AG08396 (cell line): Measurements from ENCODE around the gene HSPB7.
"Not testable (repeated sequence)": the region's sequence is repeated elsewhere in the genome, so short reads cannot be mapped to it uniquely, and the experiment has no call there.

Experiments used
- DNase-seq: peaks from one replicate; pipeline ENCODE4 v3.0.0; 2012; ENCODE audit warnings: low spot score, mixed read lengths

Gene HSPB7

GRCh38 chr1:16006552-16007485, 11.0 kb downstream of the HSPB7 start:
- DNase-seq: no peak

DNA sequence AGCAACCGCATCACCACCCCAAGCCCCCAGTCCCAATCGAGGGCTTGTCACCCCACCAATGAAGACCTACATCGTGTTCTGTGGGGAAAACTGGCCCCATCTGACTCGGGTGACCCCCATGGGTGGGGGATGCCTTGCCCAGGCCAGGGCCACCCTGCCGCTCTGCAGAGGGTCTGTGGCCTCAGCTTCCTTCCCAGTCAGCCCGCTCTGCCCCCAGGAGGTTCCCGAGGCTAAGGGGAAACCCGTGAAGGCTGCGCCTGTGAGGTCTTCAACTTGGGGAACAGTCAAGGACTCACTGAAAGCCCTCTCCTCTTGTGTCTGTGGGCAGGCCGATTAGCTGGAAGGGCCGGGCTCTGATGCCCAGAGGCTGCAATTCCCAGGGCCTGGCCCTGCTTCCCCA, 11.8 kb downstream of the HSPB7 start:
- DNase-seq: no peak

DNA sequence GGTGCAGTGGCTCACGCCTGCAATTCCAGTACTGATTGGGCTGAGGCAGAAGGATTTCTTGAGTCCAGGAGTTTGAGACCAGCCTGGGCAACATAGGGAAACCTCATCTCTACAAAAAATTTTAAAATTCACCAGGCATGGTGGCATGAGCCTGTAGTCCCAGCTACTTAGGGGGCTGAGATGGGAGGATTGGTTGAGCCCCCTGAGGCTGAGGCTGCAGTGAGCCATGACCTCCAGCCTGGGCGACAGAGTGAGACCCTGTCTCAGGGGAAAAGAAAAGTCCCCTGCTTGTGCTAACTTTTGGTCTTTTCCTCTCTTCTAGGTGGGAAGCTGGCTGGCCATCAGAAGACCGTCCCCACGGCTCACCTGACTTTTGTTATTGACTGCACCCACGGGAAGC, 12.2 kb downstream of the HSPB7 start:
- DNase-seq: no peak

DNA sequence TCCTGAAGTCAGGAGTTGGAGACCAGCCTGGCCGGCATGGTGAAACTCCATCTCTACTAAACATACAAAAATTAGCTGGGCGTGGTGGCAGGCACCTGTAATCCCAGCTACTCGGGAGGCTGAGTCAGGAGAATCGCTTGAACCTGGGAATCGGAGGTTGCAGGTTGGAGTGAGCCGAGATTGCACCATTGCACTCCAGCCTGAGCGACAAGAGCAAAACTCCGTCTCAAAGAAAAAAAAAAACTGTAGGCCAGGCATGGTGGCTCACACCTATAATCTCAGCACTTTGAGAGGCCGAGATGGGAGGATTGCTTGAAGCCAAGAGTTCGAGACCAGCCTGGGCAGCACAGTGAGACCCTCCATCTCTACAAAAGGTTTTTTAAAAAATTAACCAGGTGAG, 16.6 kb downstream of the HSPB7 start:
- not testable (repeated sequence) for DNase-seq

- no peak for DNase-seq
Measured at GRCh38 chr1:15998929-15999328, 18.9 kb downstream of the HSPB7 start.

DNA sequence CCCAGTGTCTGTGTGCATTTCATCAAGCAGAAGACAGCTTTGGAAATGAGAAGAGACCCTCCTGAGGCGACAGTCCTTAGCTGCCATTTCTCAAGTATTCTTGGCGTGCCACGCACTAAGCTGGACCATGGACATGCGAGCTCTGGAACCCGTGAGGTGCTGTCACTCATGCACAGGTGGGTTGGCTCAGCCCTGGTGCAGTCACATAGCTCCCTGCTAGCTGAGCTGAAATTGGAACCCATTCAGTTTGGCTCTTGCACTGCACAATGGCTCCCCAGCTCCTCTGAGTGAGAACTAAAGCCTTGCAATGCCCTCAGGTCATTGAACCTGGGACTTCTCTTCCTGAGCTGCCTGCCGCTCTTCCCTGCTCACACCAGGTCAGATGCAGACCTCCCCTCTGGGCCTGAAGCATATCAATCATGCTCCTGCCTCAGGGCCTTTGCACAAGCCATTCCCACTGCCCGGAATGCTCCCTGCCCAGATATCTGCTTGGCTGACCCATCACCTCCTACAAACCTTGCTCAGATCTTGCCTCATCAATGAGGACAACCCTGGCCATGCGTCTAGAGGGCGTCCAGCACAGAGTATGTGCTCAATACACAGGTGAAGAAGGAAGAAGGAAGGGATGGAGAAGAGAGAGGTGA, 20.1 kb downstream of the HSPB7 start:
- no peak for DNase-seq

GRCh38 chr1:15997076-15997585, 20.7 kb downstream of the HSPB7 start:
- no peak for DNase-seq

DNA sequence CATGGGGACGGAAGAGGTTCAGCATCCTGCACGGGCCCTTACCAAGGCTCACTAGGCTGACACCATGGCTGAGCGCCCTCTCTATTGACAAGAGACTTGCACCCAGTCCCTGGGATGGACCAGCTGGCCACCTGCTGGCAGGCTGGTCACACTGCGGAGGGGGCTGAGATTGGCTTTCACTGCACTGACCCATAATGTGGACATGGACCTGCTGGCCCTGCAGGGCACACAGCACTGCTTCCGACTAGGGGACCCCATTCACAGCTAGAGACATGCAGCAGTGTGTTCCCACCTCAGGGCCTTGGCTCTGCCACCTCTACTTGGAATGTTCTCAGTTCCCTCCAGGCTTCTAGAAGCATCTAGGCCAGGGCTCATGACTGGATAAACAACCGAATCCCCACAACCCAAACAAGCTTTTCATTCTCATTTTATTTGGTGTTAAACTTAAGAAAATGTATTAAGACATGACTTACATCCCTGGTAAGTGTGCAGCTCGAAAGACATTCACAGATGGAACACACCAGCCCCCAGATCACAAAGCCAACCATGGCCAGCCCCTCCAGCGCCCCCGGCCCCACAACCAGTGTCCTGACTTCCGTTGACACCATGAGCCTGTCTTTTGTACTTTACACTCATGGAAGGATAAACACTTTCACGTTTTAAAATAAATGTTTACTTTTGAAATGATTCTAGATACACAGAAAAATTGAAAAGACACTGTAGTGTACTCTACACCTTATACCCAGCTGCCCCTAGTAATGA, 23.1 kb downstream of the HSPB7 start:
- DNase-seq: peak; percentile 77

- DNase-seq: no peak
Measured at GRCh38 chr1:15994081-15994480, 23.8 kb downstream of the HSPB7 start.

DNA sequence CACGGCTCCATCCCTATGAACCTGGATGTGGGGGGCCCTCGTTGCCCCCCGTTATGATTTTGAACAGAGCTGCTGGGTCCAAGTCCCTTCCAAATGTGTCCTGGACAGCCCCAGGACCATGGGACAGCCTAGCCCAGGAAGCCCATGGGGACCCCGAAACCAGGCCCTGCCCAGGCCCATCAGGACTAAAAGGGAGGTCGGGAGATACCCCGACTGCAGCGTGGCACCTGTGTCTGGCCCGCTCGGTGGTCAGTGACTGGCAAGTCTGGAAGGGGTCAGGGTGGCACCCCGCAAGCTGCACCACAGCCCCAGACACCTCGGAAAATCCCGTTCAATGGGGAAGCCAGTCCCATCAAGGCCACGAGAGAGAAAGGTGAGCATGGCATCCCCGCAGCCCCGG, 24.2 kb downstream of the HSPB7 start:
- no peak for DNase-seq

DNA sequence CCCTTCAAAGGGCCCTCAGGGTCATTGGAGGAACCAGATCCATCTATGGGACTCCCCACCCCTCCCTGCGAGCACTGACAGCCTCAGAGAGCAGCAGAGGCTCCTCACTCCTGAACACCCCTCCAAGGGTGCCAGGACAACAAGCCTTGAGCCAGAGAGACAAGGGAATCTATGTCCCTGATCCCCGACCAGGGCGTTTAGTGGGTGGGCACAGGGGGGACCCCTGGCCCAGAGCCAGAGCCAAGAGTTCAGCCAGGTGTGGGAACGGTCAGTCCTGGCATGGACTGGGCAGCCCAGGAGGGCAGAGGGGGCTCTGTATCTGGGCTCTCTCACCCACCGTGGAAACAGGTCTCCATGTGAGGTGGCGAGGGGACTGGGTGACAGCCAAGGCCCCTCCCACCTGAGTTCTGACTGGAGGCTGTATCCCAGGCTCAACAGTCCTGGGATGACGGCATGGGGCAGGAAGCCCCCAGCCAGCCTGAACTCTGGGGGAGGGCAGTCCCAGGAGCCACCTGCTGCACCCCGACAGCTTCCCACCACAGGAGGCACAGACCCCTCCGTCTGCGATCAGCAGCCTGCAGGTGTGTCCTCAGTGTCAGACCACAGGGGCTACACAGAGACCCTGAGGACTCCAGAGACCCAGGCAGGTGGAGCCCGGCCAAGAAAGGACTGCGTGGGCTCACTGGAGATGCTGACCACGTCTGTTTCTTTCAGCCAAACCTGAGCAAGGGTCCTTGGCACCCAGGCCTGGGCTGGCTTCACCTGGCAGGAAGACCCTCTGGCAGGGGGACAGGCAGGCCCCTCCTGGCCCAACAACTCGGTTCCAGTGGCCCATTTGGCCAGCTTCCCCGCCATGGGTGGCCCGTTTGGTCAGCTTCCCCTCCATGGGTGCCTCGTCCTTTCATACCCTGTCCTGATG, 25.0 kb downstream of the HSPB7 start:
- no peak for DNase-seq

DNA sequence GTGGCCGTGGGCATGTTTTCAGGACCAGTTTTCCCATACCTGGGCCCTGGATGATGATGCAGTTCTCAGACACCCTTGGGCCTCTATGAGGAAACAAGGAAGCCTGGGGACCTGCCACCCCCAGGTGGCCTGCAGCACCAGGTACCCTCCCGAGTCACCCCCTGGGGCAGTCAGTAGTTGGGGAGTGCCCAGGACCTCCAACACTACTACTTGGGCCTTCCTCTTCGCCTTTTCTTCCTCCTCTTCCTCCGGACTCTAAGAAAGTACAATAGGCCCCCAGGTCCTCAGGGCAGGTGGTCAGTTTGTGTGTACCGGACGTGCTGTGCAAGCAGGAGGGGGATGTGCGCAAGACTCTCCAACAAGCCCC, 25.7 kb downstream of the HSPB7 start:
- DNase-seq: no peak

- no peak for DNase-seq
Measured at GRCh38 chr1:15991427-15992186, 26.2 kb downstream of the HSPB7 start.

DNA sequence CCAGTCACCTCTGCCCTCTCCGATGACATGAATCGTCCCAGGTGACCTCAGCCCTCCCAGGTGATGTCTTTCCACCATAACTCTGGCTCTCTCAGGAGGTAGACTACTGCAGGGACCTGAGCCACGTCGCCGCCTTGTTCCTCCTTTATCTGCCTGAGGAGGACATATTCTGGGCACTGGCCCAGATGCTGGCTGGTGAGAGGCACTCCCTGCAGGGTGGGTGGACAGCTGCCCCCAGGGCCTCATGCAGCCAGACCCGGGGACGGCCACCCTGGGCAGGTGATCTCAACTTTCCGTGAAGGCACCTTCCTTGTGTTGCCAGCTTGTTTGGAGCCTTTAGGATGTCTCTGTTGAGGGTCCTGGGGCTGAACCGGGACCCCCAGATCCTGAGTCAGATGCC, 28.1 kb downstream of the HSPB7 start:
- DNase-seq: no peak

DNA sequence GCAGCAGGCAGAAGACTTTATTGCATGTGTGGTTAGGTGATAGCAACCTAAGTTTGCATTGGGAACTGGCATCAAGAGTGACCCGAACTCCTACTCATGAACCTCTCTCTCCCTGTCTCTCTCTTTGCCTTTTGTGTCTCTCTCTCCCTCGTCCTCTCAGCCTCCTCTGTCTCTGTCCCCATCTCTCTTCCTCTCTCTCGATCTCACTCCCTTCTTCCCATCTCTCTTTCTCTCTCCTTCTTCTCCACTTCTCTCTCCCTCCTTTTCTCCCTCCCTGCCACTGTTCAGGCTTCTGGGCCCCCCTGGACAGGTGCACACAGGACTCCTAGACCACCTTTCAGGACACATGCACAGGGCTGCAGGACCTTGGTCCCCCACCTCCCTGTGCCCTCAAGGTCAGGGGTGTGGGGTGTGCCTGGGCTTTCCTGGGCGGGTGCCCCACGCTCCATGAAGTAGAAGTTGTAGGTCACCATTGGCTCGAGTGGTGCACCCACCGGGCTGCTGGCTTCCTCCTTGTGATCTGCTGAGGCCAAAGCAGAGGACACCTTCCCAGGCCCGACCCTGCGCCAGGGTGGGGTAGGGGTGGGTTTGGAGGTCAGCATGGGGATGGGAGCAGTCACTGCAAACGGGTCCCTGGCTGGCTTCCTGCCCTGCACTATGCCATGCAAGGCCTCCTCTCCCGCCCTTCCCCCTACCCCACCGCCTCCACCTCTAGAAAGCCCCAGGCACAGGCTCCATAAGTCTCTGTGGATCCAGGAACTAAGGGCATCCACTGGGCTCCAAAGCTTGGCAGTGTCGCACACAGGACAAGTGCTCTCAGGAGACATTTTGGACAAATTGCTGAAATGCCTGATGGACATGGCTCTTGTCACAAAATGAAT, 28.7 kb downstream of the HSPB7 start:
- DNase-seq: no peak

- DNase-seq: no peak
Measured at GRCh38 chr1:15985611-15986297, 32.1 kb downstream of the HSPB7 start.

DNA sequence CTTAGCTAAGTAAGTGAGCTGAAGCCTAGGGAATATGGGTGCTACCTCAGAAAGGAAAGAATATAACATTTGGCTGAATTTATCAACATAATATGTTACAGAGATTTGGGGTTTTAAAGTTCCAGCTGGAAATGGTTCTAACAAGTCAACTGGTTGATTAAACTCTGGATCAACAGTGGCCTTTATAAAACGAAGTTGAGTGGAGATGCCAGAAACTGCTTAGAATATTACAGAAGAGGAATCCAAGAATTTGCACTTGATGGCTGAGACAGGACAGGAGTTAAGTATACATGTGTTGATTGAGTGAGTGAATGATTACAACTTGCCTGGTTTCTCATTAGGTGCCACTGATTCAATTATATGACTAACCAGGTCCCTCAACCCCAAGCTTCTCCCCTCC, 34.6 kb downstream of the HSPB7 start:
- DNase-seq: no peak

DNA sequence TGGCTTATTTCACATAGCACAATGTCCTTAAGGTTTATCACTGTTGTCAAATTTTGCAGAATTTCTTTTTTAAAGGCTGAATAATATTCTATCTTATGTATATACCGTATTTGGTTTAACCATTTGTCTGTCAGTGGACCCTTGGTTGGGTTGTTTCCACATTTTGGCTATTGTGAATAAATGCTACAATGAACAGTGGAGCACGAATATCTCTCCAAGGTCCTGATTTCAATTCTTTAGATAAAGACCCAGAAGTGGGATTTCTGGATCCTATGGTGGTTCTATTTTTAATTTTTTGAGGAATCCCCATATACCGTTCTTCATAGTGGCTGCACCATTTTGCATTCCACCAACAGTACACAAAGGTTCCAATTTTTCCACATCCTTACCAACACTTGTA, 36.2 kb downstream of the HSPB7 start:
- no peak for DNase-seq

DNA sequence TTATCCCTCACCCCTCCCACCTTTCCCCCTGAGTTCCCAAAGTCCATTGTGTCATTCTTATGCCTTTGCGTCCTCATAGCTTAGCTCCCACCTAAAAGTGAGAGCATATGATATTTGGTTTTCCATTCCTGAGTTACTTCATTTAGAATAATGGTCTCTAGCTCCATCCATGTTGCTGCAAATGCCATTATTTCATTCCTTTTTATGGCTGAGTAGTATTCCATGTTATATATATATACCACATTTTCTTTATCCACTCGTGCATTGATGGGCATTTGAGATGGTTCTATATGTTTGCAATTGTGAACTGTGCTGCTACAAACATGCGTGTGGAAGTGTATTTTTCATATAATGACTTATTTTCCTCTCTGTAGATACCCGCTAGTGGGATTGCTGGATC, 39.9 kb downstream of the HSPB7 start:
- DNase-seq: not testable (repeated sequence)
